WTC11 (cell line): Measurements from ENCODE around the gene CNR2. TPM values are rescaled to one million over a fixed set of nuclear protein-coding genes. Genes with fewer than 3 reads are reported as not detected.

Experiments
- ATAC-seq: fragments of 200-7000 bp; cut with Tn5 transposase; 2 replicates; pipeline ENCODE4 v1.10.0; 2021; ENCODE audit warnings: mild to moderate bottlenecking, moderate library complexity
- CTCF ChIA-PET: fragments of 300-600 bp; sonication (Branson Sonifier 250); formaldehyde crosslinking; loops from one replicate; lab custom pipeline; 2021; ENCODE audit warnings: antibody characterized with exemption; lab: Charles Lee
- POLR2A ChIA-PET: fragments of 350-600 bp; sonication (Branson Sonifier 250); formaldehyde crosslinking; loops from one replicate; lab custom pipeline; 2021; ENCODE audit warnings: antibody characterized with exemption; lab: Charles Lee
- DNase-seq: peaks from one replicate; pipeline ENCODE4 v3.0.0; 2021; ENCODE audit warnings: low spot score
- H3K27ac Mint-ChIP-seq: 2 replicates; pipeline ENCODE4 v1.8.0; 2021; ENCODE audit warnings: mixed read lengths
- H3K27me3 Mint-ChIP-seq: 2 replicates; pipeline ENCODE4 v1.8.0; 2021; ENCODE audit warnings: low read depth, mild to moderate bottlenecking, moderate library complexity, mixed read lengths
- H3K36me3 Mint-ChIP-seq: 2 replicates; pipeline ENCODE4 v1.8.0; 2021; ENCODE audit warnings: mixed read lengths
- H3K4me1 Mint-ChIP-seq: 2 replicates; pipeline ENCODE4 v1.8.0; 2022; ENCODE audit warnings: mixed read lengths
- H3K4me3 Mint-ChIP-seq: 2 replicates; pipeline ENCODE4 v1.8.0; 2021; ENCODE audit warnings: mild to moderate bottlenecking, moderate library complexity, mixed read lengths
- H3K9me3 Mint-ChIP-seq: 2 replicates; pipeline ENCODE4 v1.8.0; 2021; ENCODE audit warnings: mixed read lengths
- AFF4 ChIP-seq: sonication (generic); formaldehyde crosslinking; IDR thresholded peaks from 2 replicates; pipeline ENCODE4 v1.8.1; 2023; ENCODE audit warnings: mild to moderate bottlenecking, missing genetic modification reagents, borderline replicate concordance
- CTCF ChIP-seq: fragments of 200-600 bp; IDR thresholded peaks from 2 replicates; pipeline ENCODE4 v1.8.0; 2022; ENCODE audit warnings: antibody characterized with exemption
- EMX1 ChIP-seq: fragments of 250-450 bp; sonication (Bioruptor Pico); IDR thresholded peaks from 2 replicates; pipeline ENCODE4 v1.8.0; 2021; ENCODE audit warnings: mild to moderate bottlenecking
- NFATC4 ChIP-seq: fragments of 250-450 bp; sonication (Bioruptor Pico); IDR thresholded peaks from 2 replicates; pipeline ENCODE4 v1.9.0; 2021; ENCODE audit warnings: mild to moderate bottlenecking
- NR1H2 ChIP-seq: sonication (generic); formaldehyde crosslinking; IDR thresholded peaks from 2 replicates; pipeline ENCODE4 v1.9.0; 2021; ENCODE audit warnings: mild to moderate bottlenecking, moderate library complexity, missing genetic modification reagents
- RELA ChIP-seq: sonication (generic); formaldehyde crosslinking; IDR thresholded peaks from 2 replicates; pipeline ENCODE4 v1.8.1; 2022; ENCODE audit warnings: missing genetic modification reagents, mild to moderate bottlenecking, borderline replicate concordance
- SMAD4 ChIP-seq: sonication (generic); formaldehyde crosslinking; IDR thresholded peaks from 2 replicates; pipeline ENCODE4 v1.8.0; 2022; ENCODE audit warnings: mild to moderate bottlenecking, missing genetic modification reagents
- SOX15 ChIP-seq: fragments of 250-450 bp; sonication (Bioruptor Pico); IDR thresholded peaks from 2 replicates; pipeline ENCODE4 v1.9.0; 2021; ENCODE audit warnings: mild to moderate bottlenecking
- TEAD4 ChIP-seq: sonication (generic); formaldehyde crosslinking; IDR thresholded peaks from 2 replicates; pipeline ENCODE4 v1.8.0; 2022; ENCODE audit warnings: mild to moderate bottlenecking, missing genetic modification reagents
- ZNF263 ChIP-seq: sonication (generic); formaldehyde crosslinking; IDR thresholded peaks from 2 replicates; pipeline ENCODE4 v1.8.1; 2022; ENCODE audit warnings: low read depth, mild to moderate bottlenecking, moderate library complexity, missing genetic modification reagents
- ZNF423 ChIP-seq: fragments of 250-450 bp; sonication (Bioruptor Pico); IDR thresholded peaks from 2 replicates; pipeline ENCODE4 v2.1.2; 2022; ENCODE audit warnings: mild to moderate bottlenecking, moderate library complexity
- total RNA-seq: library from RNA; stranded (reverse); gene quantifications from 3 replicates; pipeline ENCODE4 v1.2.3, GENCODE V29; 2021
- TF ChIP-seq, protein P1 (sequence below): fragments of 250-450 bp; sonication (Bioruptor Pico); IDR thresholded peaks from 2 replicates; pipeline ENCODE4 v2.1.2; 2022; ENCODE audit warnings: mild to moderate bottlenecking, moderate library complexity
- TF ChIP-seq, protein P2 (sequence below): sonication (generic); formaldehyde crosslinking; IDR thresholded peaks from 2 replicates; pipeline ENCODE4 v1.8.0; 2022; ENCODE audit warnings: mild to moderate bottlenecking, missing genetic modification reagents
- TF ChIP-seq, protein P3 (sequence below): sonication (generic); formaldehyde crosslinking; IDR thresholded peaks from 2 replicates; pipeline ENCODE4 v1.8.1; 2023; ENCODE audit warnings: mild to moderate bottlenecking, missing genetic modification reagents, moderate library complexity
- TF ChIP-seq, protein P4 (sequence below): sonication (generic); formaldehyde crosslinking; IDR thresholded peaks from 2 replicates; pipeline ENCODE4 v1.8.1; 2023; ENCODE audit warnings: mild to moderate bottlenecking, missing genetic modification reagents, moderate library complexity

The CNR2 gene
- total RNA-seq, 1 experiment from 2014 or later = not detected

GRCh38 chr1:23916209-23917131, 3.3 kb upstream of the CNR2 start:
- Mint-ChIP-seq H3K4me3 (no peak overlapping the region), H3K27me3 (peaks cover 6% of the 10 kb centered on the region; the same call in 1 of the 2 replicates), H3K9me3 (no peaks in the 10 kb centered on the region), H3K4me1 (peaks cover 6% of the 10 kb centered on the region), H3K36me3 (no peaks in the 10 kb centered on the region), H3K27ac (no peak overlapping the region)
- TF ChIP-seq ZNF423 = peak; percentile 44; the same call in 1 of the 2 replicates
- TF ChIP-seq NFATC4 (CRISPR knock-in tag) = no peak
- TF ChIP-seq NR1H2 (CRISPR knock-in tag) = no peak
- TF ChIP-seq, protein P1, sequence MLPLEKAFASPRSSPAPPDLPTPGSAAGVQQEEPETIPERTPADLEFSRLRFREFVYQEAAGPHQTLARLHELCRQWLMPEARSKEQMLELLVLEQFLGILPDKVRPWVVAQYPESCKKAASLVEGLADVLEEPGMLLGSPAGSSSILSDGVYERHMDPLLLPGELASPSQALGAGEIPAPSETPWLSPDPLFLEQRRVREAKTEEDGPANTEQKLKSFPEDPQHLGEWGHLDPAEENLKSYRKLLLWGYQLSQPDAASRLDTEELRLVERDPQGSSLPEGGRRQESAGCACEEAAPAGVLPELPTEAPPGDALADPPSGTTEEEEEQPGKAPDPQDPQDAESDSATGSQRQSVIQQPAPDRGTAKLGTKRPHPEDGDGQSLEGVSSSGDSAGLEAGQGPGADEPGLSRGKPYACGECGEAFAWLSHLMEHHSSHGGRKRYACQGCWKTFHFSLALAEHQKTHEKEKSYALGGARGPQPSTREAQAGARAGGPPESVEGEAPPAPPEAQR = no peak
- TF ChIP-seq, protein P2, sequence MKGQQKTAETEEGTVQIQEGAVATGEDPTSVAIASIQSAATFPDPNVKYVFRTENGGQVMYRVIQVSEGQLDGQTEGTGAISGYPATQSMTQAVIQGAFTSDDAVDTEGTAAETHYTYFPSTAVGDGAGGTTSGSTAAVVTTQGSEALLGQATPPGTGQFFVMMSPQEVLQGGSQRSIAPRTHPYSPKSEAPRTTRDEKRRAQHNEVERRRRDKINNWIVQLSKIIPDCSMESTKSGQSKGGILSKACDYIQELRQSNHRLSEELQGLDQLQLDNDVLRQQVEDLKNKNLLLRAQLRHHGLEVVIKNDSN (CRISPR knock-in tag) = no peak
- no peak for TF ChIP-seq SMAD4 (CRISPR knock-in tag)
- no peak for TF ChIP-seq RELA (CRISPR knock-in tag)
- TF ChIP-seq AFF4 (CRISPR knock-in tag) = no peak
- ChIA-PET CTCF (interaction anchor here (0.6 to 3.5 kb wide), 35 partner anchors 9 to 224 kb away, joined by 3 to 98 read pairs (median 4); partner anchors contain the start of genes GALE, HMGCL, LYPLA2 and PITHD1), POLR2A (no interaction called here)
- ATAC-seq = peak; percentile 97
- peak; percentile 80 for DNase-seq

- CTCF ChIA-PET = interaction anchor here (1.6 to 3.5 kb wide), 3 partner anchors 19 to 106 kb away, joined by 4 to 98 read pairs (median 5); no protein-coding TSS in a partner anchor
- H3K9me3 Mint-ChIP-seq = no peaks in the 10 kb centered on the region
- no peak overlapping the region for H3K27ac Mint-ChIP-seq
- DNase-seq = no peak
- peaks cover 6% of the 10 kb centered on the region; the same call in 1 of the 2 replicates for H3K27me3 Mint-ChIP-seq
- POLR2A ChIA-PET = no interaction called here
- H3K36me3 Mint-ChIP-seq = no peaks in the 10 kb centered on the region
- peaks cover 10% of the 10 kb centered on the region for H3K4me1 Mint-ChIP-seq
- no peak for ATAC-seq
- H3K4me3 Mint-ChIP-seq = no peak overlapping the region
- TF ChIP-seq, protein P3, sequence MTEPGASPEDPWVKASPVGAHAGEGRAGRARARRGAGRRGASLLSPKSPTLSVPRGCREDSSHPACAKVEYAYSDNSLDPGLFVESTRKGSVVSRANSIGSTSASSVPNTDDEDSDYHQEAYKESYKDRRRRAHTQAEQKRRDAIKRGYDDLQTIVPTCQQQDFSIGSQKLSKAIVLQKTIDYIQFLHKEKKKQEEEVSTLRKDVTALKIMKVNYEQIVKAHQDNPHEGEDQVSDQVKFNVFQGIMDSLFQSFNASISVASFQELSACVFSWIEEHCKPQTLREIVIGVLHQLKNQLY (CRISPR knock-in tag) = no peak
- TF ChIP-seq, protein P4, sequence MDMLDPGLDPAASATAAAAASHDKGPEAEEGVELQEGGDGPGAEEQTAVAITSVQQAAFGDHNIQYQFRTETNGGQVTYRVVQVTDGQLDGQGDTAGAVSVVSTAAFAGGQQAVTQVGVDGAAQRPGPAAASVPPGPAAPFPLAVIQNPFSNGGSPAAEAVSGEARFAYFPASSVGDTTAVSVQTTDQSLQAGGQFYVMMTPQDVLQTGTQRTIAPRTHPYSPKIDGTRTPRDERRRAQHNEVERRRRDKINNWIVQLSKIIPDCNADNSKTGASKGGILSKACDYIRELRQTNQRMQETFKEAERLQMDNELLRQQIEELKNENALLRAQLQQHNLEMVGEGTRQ (CRISPR knock-in tag) = no peak
- TF ChIP-seq ZNF263 (CRISPR knock-in tag) (no peak), EMX1 (no peak), TEAD4 (CRISPR knock-in tag) (no peak), CTCF (no peak), AFF4 (CRISPR knock-in tag) (no peak), SOX15 (CRISPR knock-in tag) (no peak)
These were observed 2.3 kb upstream of the CNR2 start for GRCh38 chr1:23915466-23915865.
